Adrenal gland (tissue), 12 donors: ENCODE measurements around the gene RAB29. TPM values are rescaled to one million over a fixed set of nuclear protein-coding genes. Genes with fewer than 3 reads are reported as not detected.

Experiments
- DNase-seq, 7 donors: peaks; one replicate each; pipeline ENCODE4 v3.0.0-alpha.2; 2019 to 2020
- H3K27ac ChIP-seq, 5 donors: fragments of 200-600 bp; sonication (generic) in 4 of 5; 1 replicate in 3 of 5; 2 replicates in 2 of 5; pipeline versions ENCODE4 v1.5.1 to v1.8.0; 2016 to 2020; ENCODE audit warnings: mild to moderate bottlenecking in 1 of 5
- H3K27me3 ChIP-seq: fragments of 200-600 bp; 2 replicates; pipeline ENCODE4 v1.8.0; 2021
- H3K36me3 ChIP-seq, 2 donors: fragments of 200-600 bp; replicated peaks in 1 of 2; 1 replicate in 1 of 2; 2 replicates in 1 of 2; pipeline versions ENCODE4 v1.5.1 to v1.8.0; 2018 to 2022
- H3K4me1 ChIP-seq, 2 donors: fragments of 200-600 bp; replicated peaks in 1 of 2; 1 replicate in 1 of 2; 2 replicates in 1 of 2; pipeline versions ENCODE4 v1.5.1 to v1.8.0; 2018 to 2021
- H3K4me3 ChIP-seq, 4 donors: fragments of 200-600 bp; sonication (generic) in 3 of 4; one replicate each; pipeline ENCODE4 v1.5.1; 2016 to 2018
- H3K9me3 ChIP-seq, 3 donors: fragments of 200-600 bp; sonication (generic) in 1 of 3; replicated peaks in 1 of 3; 1 replicate in 2 of 3; 2 replicates in 1 of 3; pipeline versions ENCODE4 v1.5.1 to v1.8.0; 2016 to 2021
- POLR2A ChIP-seq, 2 donors: fragments of 450-650 bp; IDR thresholded peaks; one replicate each; pipeline ENCODE4 v1.6.1; 2017; ENCODE audit warnings: antibody characterized with exemption in 2 of 2, mild to moderate bottlenecking in 2 of 2, moderate library complexity in 1 of 2
- WGBS, 4 donors: extraction: QIAGEN DNeasy Blood & Tissue Kit in 2 of 4; methylation state at CpG; one replicate each; pipeline versions ENCODE4 v1.1.5 to v1.1.7; 2013 to 2017; 5-methylcytosine and 5-hydroxymethylcytosine counted together
- intact Hi-C, 2 donors: fragments of 100-400 bp; cut with DNase I; formaldehyde crosslinking; loops; one replicate each; pipeline versions ENCODE4 v1.14.1 to v1.15.0; 2022 to 2023
- polyA plus RNA-seq, 3 donors: library from polyadenylated mRNA; stranded (reverse); fragments of 200-250 nt in 2 of 3; fragments of 350-450 nt in 1 of 3; fragmentation: Illumina TruSeq in 1 of 3; extraction: RNeasy Lipid Tissue Mini Kit (QIAGEN cat#74804) in 1 of 3; gene quantifications; one replicate each; pipeline ENCODE4 v1.2.3, GENCODE V29; 2013 to 2014
- total RNA-seq, 9 donors: library from RNA; depleted of rRNA in 4 of 9; stranded (reverse); fragments of >200 nt in 4 of 9; fragments of 120-200 nt in 1 of 9; fragmentation: NEBNext Ultra II Directional in 1 of 9; extraction: Animal tissue kit (Norgen Biotek cat#: 25700) in 1 of 9; gene quantifications; one replicate each; pipeline versions ENCODE4 v1.1.0 to v1.2.4, GENCODE V29; 2013 to 2023
- TF ChIP-seq, protein P1 (sequence below), 6 experiments: fragments of 450-650 bp in 4 of 6; fragments of 200-600 bp in 2 of 6; sonication (generic) in 1 of 6; IDR thresholded peaks; 1 replicate in 5 of 6; 2 replicates in 1 of 6; pipeline versions ENCODE4 v1.5.1 to v1.8.0; 2016 to 2021; ENCODE audit warnings: antibody characterized with exemption in 6 of 6, mild to moderate bottlenecking in 2 of 6, moderate library complexity in 1 of 6
- donor health status: healthy with polysubstance abuse.
- donor health status: Bipolar disorder and iron deficiency.
- donor health status: DM: yes; HTN: yes; CAD: no.
- donor health status: DM: no; HTN: no; CAD: no.
- donor health status: DM: no; HTN: no; CAD: no.
- donor health status: DM: yes; HTN: yes; CAD: no.

The RAB29 gene
- total and polyA plus RNA-seq, 12 donors: 4.2 to 52.2 (median 24.7) TPM

DNA sequence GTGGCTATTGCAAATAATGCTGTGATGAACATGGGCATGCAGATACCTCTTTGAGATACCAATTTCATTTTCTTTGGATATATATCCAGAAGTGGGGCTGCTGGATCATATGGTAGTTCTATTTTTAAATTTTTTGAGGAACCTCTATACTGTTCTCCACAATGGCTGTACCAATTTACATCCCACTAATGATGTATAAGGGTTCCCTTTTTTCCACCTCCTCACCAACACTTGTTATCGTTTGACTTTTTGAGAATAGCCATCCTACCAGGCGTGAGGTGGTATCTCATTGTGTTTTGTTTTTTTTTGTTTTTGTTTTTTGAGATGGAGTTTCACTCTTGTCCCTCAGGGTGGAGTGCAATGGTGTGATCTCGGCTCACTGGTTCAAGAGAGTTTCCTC lies 18.7 kb downstream of the RAB29 start:
- Histone ChIP-seq H3K27me3 (no peaks in the 10 kb centered on the region), H3K27ac (no peak overlapping the region), H3K4me3 (no peak overlapping the region), H3K9me3 (no peaks in the 10 kb centered on the region), H3K36me3 (no peaks in the 10 kb centered on the region), H3K4me1 (no peaks in the 10 kb centered on the region)
- intact Hi-C loops: no loop called here
- no peak for TF ChIP-seq POLR2A (IDR thresholded peaks at IDR 0.05)
- 90 to 98% (median 93%) methylated on average over 3 of the region's 3 CpGs for WGBS, 4 donors
- DNase-seq: no peak

GRCh38 chr1:205754857-205755256 lies 20.4 kb downstream of the RAB29 start:
- TF ChIP-seq, protein P1, sequence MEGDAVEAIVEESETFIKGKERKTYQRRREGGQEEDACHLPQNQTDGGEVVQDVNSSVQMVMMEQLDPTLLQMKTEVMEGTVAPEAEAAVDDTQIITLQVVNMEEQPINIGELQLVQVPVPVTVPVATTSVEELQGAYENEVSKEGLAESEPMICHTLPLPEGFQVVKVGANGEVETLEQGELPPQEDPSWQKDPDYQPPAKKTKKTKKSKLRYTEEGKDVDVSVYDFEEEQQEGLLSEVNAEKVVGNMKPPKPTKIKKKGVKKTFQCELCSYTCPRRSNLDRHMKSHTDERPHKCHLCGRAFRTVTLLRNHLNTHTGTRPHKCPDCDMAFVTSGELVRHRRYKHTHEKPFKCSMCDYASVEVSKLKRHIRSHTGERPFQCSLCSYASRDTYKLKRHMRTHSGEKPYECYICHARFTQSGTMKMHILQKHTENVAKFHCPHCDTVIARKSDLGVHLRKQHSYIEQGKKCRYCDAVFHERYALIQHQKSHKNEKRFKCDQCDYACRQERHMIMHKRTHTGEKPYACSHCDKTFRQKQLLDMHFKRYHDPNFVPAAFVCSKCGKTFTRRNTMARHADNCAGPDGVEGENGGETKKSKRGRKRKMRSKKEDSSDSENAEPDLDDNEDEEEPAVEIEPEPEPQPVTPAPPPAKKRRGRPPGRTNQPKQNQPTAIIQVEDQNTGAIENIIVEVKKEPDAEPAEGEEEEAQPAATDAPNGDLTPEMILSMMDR (IDR thresholded peaks at IDR 0.05): no peak
- no peak for TF ChIP-seq POLR2A (IDR thresholded peaks at IDR 0.05)
- no peaks in the 10 kb centered on the region for H3K9me3 ChIP-seq
- no peak for DNase-seq
- H3K36me3 ChIP-seq: no peaks in the 10 kb centered on the region
- intact Hi-C loops: no loop called here
- H3K27me3 ChIP-seq: no peaks in the 10 kb centered on the region
- no peak overlapping the region for H3K27ac ChIP-seq
- no peaks in the 10 kb centered on the region for H3K4me1 ChIP-seq
- WGBS, 4 donors: 73 to 90% (median 77%) methylated on average over 5 of the region's 5 CpGs
- H3K4me3 ChIP-seq: no peak overlapping the region

DNA sequence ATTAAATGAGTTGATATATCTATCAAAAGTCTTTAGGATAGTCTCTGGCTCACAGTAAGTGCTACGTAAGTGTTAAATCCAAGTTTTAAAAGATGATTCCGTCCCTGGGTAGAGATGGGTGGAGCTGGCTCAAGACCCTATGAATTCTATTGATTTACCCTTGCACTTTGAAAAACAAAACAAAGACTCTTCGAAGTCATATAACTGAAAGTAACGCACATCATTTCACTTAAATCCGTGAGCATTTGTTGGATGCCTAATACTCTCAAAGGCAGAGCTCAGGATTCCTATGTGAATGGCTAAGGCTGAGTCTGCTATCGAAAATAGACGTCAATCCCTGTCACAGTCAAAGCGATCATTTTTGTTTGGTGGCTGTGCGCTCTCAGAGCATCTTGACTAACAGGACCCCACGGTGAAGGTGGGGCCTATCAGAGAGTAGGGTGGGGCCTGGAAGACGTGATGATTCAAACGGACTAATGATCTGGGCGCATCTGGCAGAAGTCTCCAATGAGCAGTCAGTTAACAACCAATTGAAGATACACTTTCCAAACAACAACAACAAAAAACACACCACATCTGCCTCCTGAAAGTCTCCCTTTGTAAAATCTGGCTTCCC lies 24.1 kb downstream of the RAB29 start:
- H3K4me3 ChIP-seq: no peak overlapping the region
- DNase-seq: no peak
- intact Hi-C loops: no loop called here
- 77 to 82% (median 80%) methylated on average over 13 of the region's 13 CpGs for WGBS, 4 donors
- H3K27ac ChIP-seq: no peak overlapping the region
- H3K27me3 ChIP-seq: no peaks in the 10 kb centered on the region
- H3K9me3 ChIP-seq: no peaks in the 10 kb centered on the region
- peaks cover 17 to 22% of the 10 kb centered on the region in 2 donors for H3K4me1 ChIP-seq
- no peaks in the 10 kb centered on the region for H3K36me3 ChIP-seq
- TF ChIP-seq, protein P1 (IDR thresholded peaks at IDR 0.05): no peak
- no peak for TF ChIP-seq POLR2A (IDR thresholded peaks at IDR 0.05)

- 0 to 1% (median 1%) methylated on average over 17 to 27 of the region's 27 CpGs for WGBS, 4 donors
- Histone ChIP-seq H3K4me1 (peaks cover 17 to 24% of the 10 kb centered on the region in 2 donors), H3K9me3 (no peaks in the 10 kb centered on the region), H3K4me3 (peak within 1 kb of the TSS; percentile 6 to 95 (median 35)), H3K27me3 (no peaks in the 10 kb centered on the region), H3K27ac (peak within 1 kb of the TSS; percentile 60 to 100 (median 95)), H3K36me3 (no peaks in the 10 kb centered on the region)
- peak; percentile 35 to 92 for TF ChIP-seq POLR2A (IDR thresholded peaks at IDR 0.05)
- TF ChIP-seq, protein P1 (IDR thresholded peaks at IDR 0.05): peak in 4 of 6 experiments; percentile 22 to 43 (median 31)
- intact Hi-C loops: no loop called here
- DNase-seq: peak; percentile 96 to 100 (median 99)
These were observed 24.9 kb downstream of the RAB29 start, which contains the start of gene NUCKS1 for GRCh38 chr1:205750138-205751035. TSS of gene NUCKS1 (minus strand) at chr1:205750182. CDS start at chr1:205749973, 209 bp downstream.
